Measurements from ENCODE around the gene PDZD2. TPM values are rescaled to one million over a fixed set of nuclear protein-coding genes. Genes with fewer than 3 reads are reported as not detected.

The PDZD2 gene
- total RNA-seq, 1 experiment from 2014 or later: 0.37 TPM

DNA sequence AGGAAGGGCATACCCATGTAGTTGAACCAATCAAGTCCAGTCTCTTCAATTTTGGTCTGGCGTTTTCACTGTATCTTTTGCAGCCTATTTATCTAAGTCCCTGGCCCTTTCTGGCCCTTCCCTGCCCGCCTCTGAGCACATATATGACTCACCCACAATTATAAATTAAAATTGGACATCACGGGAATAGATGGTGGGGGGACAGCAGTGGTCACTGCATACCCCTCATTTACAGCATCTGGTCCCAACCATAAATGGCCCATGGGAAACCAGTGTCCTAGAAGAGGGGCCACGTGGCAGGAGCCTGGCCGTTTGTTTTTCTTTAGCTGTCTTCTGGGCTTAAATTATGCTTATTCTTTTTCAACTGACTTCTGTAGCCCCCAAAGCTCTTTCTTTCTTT, 69.2 kb downstream of the PDZD2 start:
- ChIA-PET RAD21 (ENCODE audit: low non-redundant PET in 1 of 2, low total read pairs in 2 of 2, uncharacterized antibody in 2 of 2, unreplicated experiment in 2 of 2) (no interaction called here), CTCF (no interaction called here), POLR2A (no interaction called here)
- intact Hi-C loops (cut with micrococcal nuclease): no loop called here
- Histone ChIP-seq H3K27me3 (ENCODE audit: insufficient read depth, low read length) (no peaks in the 10 kb centered on the region), H3K27ac (ENCODE audit: low read depth, low read length) (no peak overlapping the region), H4K20me1 (ENCODE audit: insufficient read depth) (no peaks in the 10 kb centered on the region), H3K4me2 (ENCODE audit: low read length) (no peak overlapping the region), H3K9me3 (ENCODE audit: control insufficient read depth in 1 of 2, insufficient read depth in 1 of 2, low read depth in 1 of 2, low read length in 2 of 2) (no peaks in the 10 kb centered on the region), H3K9ac (ENCODE audit: low read length) (no peak overlapping the region), H3K4me1 (ENCODE audit: control insufficient read depth in 1 of 2, insufficient read depth in 2 of 2, low read length in 2 of 2) (no peaks in the 10 kb centered on the region), H3K4me3 (replicated peaks in 1 of 2; ENCODE audit: low read depth in 1 of 2, low read length in 2 of 2) (no peak overlapping the region), H2AFZ (ENCODE audit: low read depth, low read length, poor library complexity, severe bottlenecking) (no peak overlapping the region), H3K9me2 (ENCODE audit: insufficient read depth) (no peaks in the 10 kb centered on the region), H3K36me3 (ENCODE audit: control insufficient read depth in 1 of 2, insufficient read depth in 2 of 2, low read length in 2 of 2) (no peaks in the 10 kb centered on the region), H3K79me2 (ENCODE audit: insufficient read depth, low read length) (no peaks in the 10 kb centered on the region)
- TF ChIP-seq EGR1 (IDR thresholded peaks at IDR 0.05; ENCODE audit: low read depth) (no peak), ELF1 (IDR thresholded peaks at IDR 0.05; ENCODE audit: borderline replicate concordance, low read depth) (no peak), SRF (IDR thresholded peaks at IDR 0.05; ENCODE audit: low read depth) (no peak), EZH2 (IDR thresholded peaks at IDR 0.05) (no peak), RAD21 (IDR thresholded peaks at IDR 0.05; ENCODE audit: low read depth) (no peak), YY1 (IDR thresholded peaks at IDR 0.05; ENCODE audit: extremely low read depth, insufficient replicate concordance, low read depth, low read length) (no peak), ZFX (IDR thresholded peaks at IDR 0.05) (no peak)
- TF ChIP-seq, protein P1, sequence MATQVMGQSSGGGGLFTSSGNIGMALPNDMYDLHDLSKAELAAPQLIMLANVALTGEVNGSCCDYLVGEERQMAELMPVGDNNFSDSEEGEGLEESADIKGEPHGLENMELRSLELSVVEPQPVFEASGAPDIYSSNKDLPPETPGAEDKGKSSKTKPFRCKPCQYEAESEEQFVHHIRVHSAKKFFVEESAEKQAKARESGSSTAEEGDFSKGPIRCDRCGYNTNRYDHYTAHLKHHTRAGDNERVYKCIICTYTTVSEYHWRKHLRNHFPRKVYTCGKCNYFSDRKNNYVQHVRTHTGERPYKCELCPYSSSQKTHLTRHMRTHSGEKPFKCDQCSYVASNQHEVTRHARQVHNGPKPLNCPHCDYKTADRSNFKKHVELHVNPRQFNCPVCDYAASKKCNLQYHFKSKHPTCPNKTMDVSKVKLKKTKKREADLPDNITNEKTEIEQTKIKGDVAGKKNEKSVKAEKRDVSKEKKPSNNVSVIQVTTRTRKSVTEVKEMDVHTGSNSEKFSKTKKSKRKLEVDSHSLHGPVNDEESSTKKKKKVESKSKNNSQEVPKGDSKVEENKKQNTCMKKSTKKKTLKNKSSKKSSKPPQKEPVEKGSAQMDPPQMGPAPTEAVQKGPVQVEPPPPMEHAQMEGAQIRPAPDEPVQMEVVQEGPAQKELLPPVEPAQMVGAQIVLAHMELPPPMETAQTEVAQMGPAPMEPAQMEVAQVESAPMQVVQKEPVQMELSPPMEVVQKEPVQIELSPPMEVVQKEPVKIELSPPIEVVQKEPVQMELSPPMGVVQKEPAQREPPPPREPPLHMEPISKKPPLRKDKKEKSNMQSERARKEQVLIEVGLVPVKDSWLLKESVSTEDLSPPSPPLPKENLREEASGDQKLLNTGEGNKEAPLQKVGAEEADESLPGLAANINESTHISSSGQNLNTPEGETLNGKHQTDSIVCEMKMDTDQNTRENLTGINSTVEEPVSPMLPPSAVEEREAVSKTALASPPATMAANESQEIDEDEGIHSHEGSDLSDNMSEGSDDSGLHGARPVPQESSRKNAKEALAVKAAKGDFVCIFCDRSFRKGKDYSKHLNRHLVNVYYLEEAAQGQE (IDR thresholded peaks at IDR 0.05; ENCODE audit: low read depth): no peak
- no TSS peak for BruUV-seq (replicated peaks)
- no peak for DNase-seq (ENCODE audit: low read depth, low spot score)
- no peak for ATAC-seq

DNA sequence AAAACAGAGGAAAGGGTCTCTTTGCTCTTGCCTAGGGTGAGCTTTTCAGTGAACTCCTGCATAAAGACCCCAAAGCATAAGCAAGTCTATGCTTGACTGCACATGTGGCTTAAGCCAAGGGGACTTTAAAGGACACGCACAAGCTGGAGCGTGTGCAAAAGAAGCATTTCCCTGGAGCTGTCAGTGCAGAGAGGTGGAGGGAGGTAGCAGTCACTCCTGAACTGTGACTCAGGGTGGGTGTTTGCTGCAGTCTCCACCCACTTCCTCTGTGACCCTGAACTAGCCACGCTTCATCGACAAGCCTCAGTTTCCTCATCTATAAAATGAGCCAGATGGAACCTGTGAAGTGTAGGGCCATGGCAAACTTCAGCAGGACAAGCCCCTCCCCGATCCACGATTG, 72.4 kb downstream of the PDZD2 start:
- no peak overlapping the region for H3K27ac ChIP-seq (ENCODE audit: low read depth, low read length)
- no peaks in the 10 kb centered on the region for H4K20me1 ChIP-seq (ENCODE audit: insufficient read depth)
- H3K4me1 ChIP-seq (ENCODE audit: control insufficient read depth in 1 of 2, insufficient read depth in 2 of 2, low read length in 2 of 2): no peaks in the 10 kb centered on the region
- H3K36me3 ChIP-seq (ENCODE audit: control insufficient read depth in 1 of 2, insufficient read depth in 2 of 2, low read length in 2 of 2): no peaks in the 10 kb centered on the region
- H3K9me2 ChIP-seq (ENCODE audit: insufficient read depth): no peaks in the 10 kb centered on the region
- no peak overlapping the region for H3K4me3 ChIP-seq (replicated peaks in 1 of 2; ENCODE audit: low read depth in 1 of 2, low read length in 2 of 2)
- intact Hi-C loops (cut with micrococcal nuclease): no loop called here
- no peak overlapping the region for H3K9ac ChIP-seq (ENCODE audit: low read length)
- no peak overlapping the region for H3K4me2 ChIP-seq (ENCODE audit: low read length)
- BruUV-seq (replicated peaks): no TSS peak
- H3K79me2 ChIP-seq (ENCODE audit: insufficient read depth, low read length): no peaks in the 10 kb centered on the region
- DNase-seq (ENCODE audit: low read depth, low spot score) (no peak), ATAC-seq (no peak)
- no peak overlapping the region for H2AFZ ChIP-seq (ENCODE audit: low read depth, low read length, poor library complexity, severe bottlenecking)
- no peaks in the 10 kb centered on the region for H3K9me3 ChIP-seq (ENCODE audit: control insufficient read depth in 1 of 2, insufficient read depth in 1 of 2, low read depth in 1 of 2, low read length in 2 of 2)
- no peaks in the 10 kb centered on the region for H3K27me3 ChIP-seq (ENCODE audit: insufficient read depth, low read length)
- ChIA-PET POLR2A (no interaction called here), RAD21 (ENCODE audit: low non-redundant PET in 1 of 2, low total read pairs in 2 of 2, uncharacterized antibody in 2 of 2, unreplicated experiment in 2 of 2) (no interaction called here), CTCF (no interaction called here)
- TF ChIP-seq, protein P2, sequence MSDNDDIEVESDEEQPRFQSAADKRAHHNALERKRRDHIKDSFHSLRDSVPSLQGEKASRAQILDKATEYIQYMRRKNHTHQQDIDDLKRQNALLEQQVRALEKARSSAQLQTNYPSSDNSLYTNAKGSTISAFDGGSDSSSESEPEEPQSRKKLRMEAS (IDR thresholded peaks at IDR 0.05): no peak
- no peak for TF ChIP-seq ZFX (IDR thresholded peaks at IDR 0.05)
- TF ChIP-seq, protein P3, sequence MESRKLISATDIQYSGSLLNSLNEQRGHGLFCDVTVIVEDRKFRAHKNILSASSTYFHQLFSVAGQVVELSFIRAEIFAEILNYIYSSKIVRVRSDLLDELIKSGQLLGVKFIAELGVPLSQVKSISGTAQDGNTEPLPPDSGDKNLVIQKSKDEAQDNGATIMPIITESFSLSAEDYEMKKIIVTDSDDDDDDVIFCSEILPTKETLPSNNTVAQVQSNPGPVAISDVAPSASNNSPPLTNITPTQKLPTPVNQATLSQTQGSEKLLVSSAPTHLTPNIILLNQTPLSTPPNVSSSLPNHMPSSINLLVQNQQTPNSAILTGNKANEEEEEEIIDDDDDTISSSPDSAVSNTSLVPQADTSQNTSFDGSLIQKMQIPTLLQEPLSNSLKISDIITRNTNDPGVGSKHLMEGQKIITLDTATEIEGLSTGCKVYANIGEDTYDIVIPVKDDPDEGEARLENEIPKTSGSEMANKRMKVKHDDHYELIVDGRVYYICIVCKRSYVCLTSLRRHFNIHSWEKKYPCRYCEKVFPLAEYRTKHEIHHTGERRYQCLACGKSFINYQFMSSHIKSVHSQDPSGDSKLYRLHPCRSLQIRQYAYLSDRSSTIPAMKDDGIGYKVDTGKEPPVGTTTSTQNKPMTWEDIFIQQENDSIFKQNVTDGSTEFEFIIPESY (IDR thresholded peaks at IDR 0.05; ENCODE audit: extremely low read depth, insufficient replicate concordance, low read length): no peak
- no peak for TF ChIP-seq EGR1 (IDR thresholded peaks at IDR 0.05; ENCODE audit: low read depth)
- TF ChIP-seq CEBPB (IDR thresholded peaks at IDR 0.05; ENCODE audit: low read depth): no peak
- no peak for TF ChIP-seq YY1 (IDR thresholded peaks at IDR 0.05; ENCODE audit: extremely low read depth, insufficient replicate concordance, low read depth, low read length)
- TF ChIP-seq, protein P4, sequence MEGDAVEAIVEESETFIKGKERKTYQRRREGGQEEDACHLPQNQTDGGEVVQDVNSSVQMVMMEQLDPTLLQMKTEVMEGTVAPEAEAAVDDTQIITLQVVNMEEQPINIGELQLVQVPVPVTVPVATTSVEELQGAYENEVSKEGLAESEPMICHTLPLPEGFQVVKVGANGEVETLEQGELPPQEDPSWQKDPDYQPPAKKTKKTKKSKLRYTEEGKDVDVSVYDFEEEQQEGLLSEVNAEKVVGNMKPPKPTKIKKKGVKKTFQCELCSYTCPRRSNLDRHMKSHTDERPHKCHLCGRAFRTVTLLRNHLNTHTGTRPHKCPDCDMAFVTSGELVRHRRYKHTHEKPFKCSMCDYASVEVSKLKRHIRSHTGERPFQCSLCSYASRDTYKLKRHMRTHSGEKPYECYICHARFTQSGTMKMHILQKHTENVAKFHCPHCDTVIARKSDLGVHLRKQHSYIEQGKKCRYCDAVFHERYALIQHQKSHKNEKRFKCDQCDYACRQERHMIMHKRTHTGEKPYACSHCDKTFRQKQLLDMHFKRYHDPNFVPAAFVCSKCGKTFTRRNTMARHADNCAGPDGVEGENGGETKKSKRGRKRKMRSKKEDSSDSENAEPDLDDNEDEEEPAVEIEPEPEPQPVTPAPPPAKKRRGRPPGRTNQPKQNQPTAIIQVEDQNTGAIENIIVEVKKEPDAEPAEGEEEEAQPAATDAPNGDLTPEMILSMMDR (IDR thresholded peaks at IDR 0.05 in 2 of 3, conservative IDR thresholded peaks at IDR 0.05 in 1 of 3; ENCODE audit: borderline replicate concordance in 1 of 3, insufficient read depth in 1 of 3, low read depth in 2 of 3, low read length in 2 of 3): no peak
- TF ChIP-seq EZH2phosphoT487 (IDR thresholded peaks at IDR 0.05; ENCODE audit: borderline replicate concordance): no peak
- TF ChIP-seq RAD21 (IDR thresholded peaks at IDR 0.05; ENCODE audit: low read depth): no peak
